Body of pancreas (tissue), 4 donors: ENCODE results near the gene CD55.

Experiments
- CTCF ChIP-seq, 7 experiments: fragments of 450-650 bp in 4 of 7; fragments of 200-600 bp in 3 of 7; sonication (generic) in 3 of 7; IDR thresholded peaks; one replicate each; pipeline ENCODE4 v1.5.1; 2016 to 2019; ENCODE audit warnings: antibody characterized with exemption in 7 of 7
- POLR2A ChIP-seq, 3 donors: fragments of 450-650 bp; IDR thresholded peaks; one replicate each; pipeline ENCODE4 v1.6.1; 2016; ENCODE audit warnings: antibody characterized with exemption in 3 of 3, mild to moderate bottlenecking in 2 of 3

GRCh38 chr1:207407655-207408260 lies 86.3 kb downstream of the CD55 start:
- no peak for TF ChIP-seq CTCF (IDR thresholded peaks at IDR 0.05)
- TF ChIP-seq POLR2A (IDR thresholded peaks at IDR 0.05): no peak
